Trophoblast cell (in vitro differentiated cells and primary cell): Measurements from ENCODE around the gene BRD1.
A peak's percentile ranks its signal among the peaks of the same experiment; 100 is the strongest.

Source experiments
- DNase-seq, 2 donors: peaks; one replicate each; pipeline ENCODE4 v3.0.0-alpha.2; 2016
- H2AFZ ChIP-seq: 2 replicates; pipeline ENCODE4 v1.6.1; 2013; ENCODE audit warnings: low read length, moderate library complexity, mild to moderate bottlenecking; ENCODE audit not compliant: insufficient read depth, poor library complexity
- H2AK5ac ChIP-seq: 2 replicates; pipeline ENCODE4 v1.6.1; 2013; ENCODE audit warnings: mild to moderate bottlenecking, low read length
- H2BK120ac ChIP-seq: 2 replicates; pipeline ENCODE4 v1.6.1; 2013; ENCODE audit warnings: low read length, mild to moderate bottlenecking, moderate library complexity; ENCODE audit not compliant: insufficient read depth, poor library complexity
- H2BK12ac ChIP-seq: 2 replicates; pipeline ENCODE4 v1.6.1; 2013; ENCODE audit warnings: mild to moderate bottlenecking, low read length, moderate library complexity
- H2BK5ac ChIP-seq: 2 replicates; pipeline ENCODE4 v1.6.1; 2013; ENCODE audit warnings: low read length, low read depth, moderate library complexity, mild to moderate bottlenecking; ENCODE audit not compliant: poor library complexity
- H3K14ac ChIP-seq: 2 replicates; pipeline ENCODE4 v1.6.1; 2013; ENCODE audit warnings: mild to moderate bottlenecking, low read length
- H3K18ac ChIP-seq: 2 replicates; pipeline ENCODE4 v1.6.1; 2013; ENCODE audit warnings: mild to moderate bottlenecking, low read length
- H3K23ac ChIP-seq: 2 replicates; pipeline ENCODE4 v1.6.1; 2013; ENCODE audit warnings: low read length
- H3K27ac ChIP-seq: 2 replicates; pipeline ENCODE4 v1.5.1; 2013; ENCODE audit warnings: low read depth, mild to moderate bottlenecking, inconsistent platforms, low read length, moderate library complexity
- H3K27me3 ChIP-seq: 2 replicates; pipeline ENCODE4 v1.6.1; 2013; ENCODE audit warnings: inconsistent platforms, mild to moderate bottlenecking, low read length, moderate library complexity; ENCODE audit not compliant: insufficient read depth
- H3K36me3 ChIP-seq, 2 experiments: 1 replicate in 1 of 2; 2 replicates in 1 of 2; pipeline ENCODE4 v1.6.1; 2013; ENCODE audit warnings: low read length in 2 of 2, mild to moderate bottlenecking in 2 of 2, moderate library complexity in 1 of 2; ENCODE audit not compliant: insufficient read depth in 2 of 2, control insufficient read depth in 1 of 2
- H3K4ac ChIP-seq: 2 replicates; pipeline ENCODE4 v1.6.1; 2013; ENCODE audit warnings: low read depth, mild to moderate bottlenecking, low read length, moderate library complexity
- H3K4me1 ChIP-seq, 2 experiments: 1 replicate in 1 of 2; 2 replicates in 1 of 2; pipeline ENCODE4 v1.6.1; 2013; ENCODE audit warnings: low read length in 2 of 2, mild to moderate bottlenecking in 2 of 2, moderate library complexity in 1 of 2; ENCODE audit not compliant: insufficient read depth in 2 of 2, control insufficient read depth in 1 of 2
- H3K4me2 ChIP-seq: 2 replicates; pipeline ENCODE4 v1.6.1; 2013; ENCODE audit warnings: inconsistent platforms, mild to moderate bottlenecking, low read length, moderate library complexity
- H3K4me3 ChIP-seq: 2 replicates; pipeline ENCODE4 v1.5.1; 2013; ENCODE audit warnings: mild to moderate bottlenecking, low read depth, low read length, inconsistent platforms
- H3K79me1 ChIP-seq: one replicate; pipeline ENCODE4 v1.6.1; 2013; ENCODE audit warnings: low read length
- H3K79me2 ChIP-seq: 2 replicates; pipeline ENCODE4 v1.6.1; 2013; ENCODE audit warnings: low read length, mild to moderate bottlenecking; ENCODE audit not compliant: control insufficient read depth, insufficient read depth, poor library complexity
- H3K9ac ChIP-seq: 2 replicates; pipeline ENCODE4 v1.6.1; 2013; ENCODE audit warnings: mild to moderate bottlenecking, low read length
- H3K9me3 ChIP-seq: 2 replicates; pipeline ENCODE4 v1.6.1; 2013; ENCODE audit warnings: low read depth, mild to moderate bottlenecking, control low read depth, inconsistent platforms, low read length; ENCODE audit not compliant: insufficient read depth
- H4K12ac ChIP-seq: 2 replicates; pipeline ENCODE4 v1.6.1; 2013; ENCODE audit warnings: low read depth, mild to moderate bottlenecking, low read length, moderate library complexity
- H4K8ac ChIP-seq: 2 replicates; pipeline ENCODE4 v1.6.1; 2013; ENCODE audit warnings: low read depth, mild to moderate bottlenecking, low read length, moderate library complexity
- H4K91ac ChIP-seq: one replicate; pipeline ENCODE4 v1.6.1; 2013; ENCODE audit warnings: low read depth, mild to moderate bottlenecking, low read length, moderate library complexity
- WGBS: extraction: QIAGEN DNeasy Blood & Tissue Kit; methylation state at CpG from one replicate; pipeline ENCODE4 v1.1.7; 2013; ENCODE audit warnings: missing lambda C conversion rate; ENCODE audit not compliant: insufficient read length, insufficient coverage; ENCODE audit errors: extremely low coverage; 5-methylcytosine and 5-hydroxymethylcytosine counted together

BRD1 gene

GRCh38 chr22:49736538-49736937, 91.1 kb downstream of the BRD1 start:
- Histone ChIP-seq H3K79me1 (no peaks in the 10 kb centered on the region), H2AFZ (no peak overlapping the region), H3K9ac (no peak overlapping the region), H2BK12ac (no peak overlapping the region), H2AK5ac (no peak overlapping the region), H3K4me1 (no peaks in the 10 kb centered on the region), H3K4me3 (no peak overlapping the region), H3K23ac (no peak overlapping the region), H3K4me2 (no peak overlapping the region), H2BK5ac (no peak overlapping the region), H3K27ac (no peak overlapping the region), H3K79me2 (no peaks in the 10 kb centered on the region), H4K91ac (no peak overlapping the region), H2BK120ac (no peak overlapping the region), H4K8ac (no peak overlapping the region), H3K18ac (no peak overlapping the region), H3K27me3 (no peaks in the 10 kb centered on the region), H3K4ac (no peak overlapping the region), H3K14ac (no peak overlapping the region), H4K12ac (no peak overlapping the region), H3K36me3 (no peaks in the 10 kb centered on the region), H3K9me3 (peaks cover 18% of the 10 kb centered on the region)
- no CpG with 5 or more reads among the region's 5 CpGs for WGBS
- DNase-seq = no peak

- Histone ChIP-seq H3K36me3 (no peaks in the 10 kb centered on the region), H3K79me1 (no peaks in the 10 kb centered on the region), H2BK12ac (no peak overlapping the region), H2AK5ac (no peak overlapping the region), H4K8ac (no peak overlapping the region), H2BK5ac (no peak overlapping the region), H4K12ac (no peak overlapping the region), H3K4ac (no peak overlapping the region), H3K18ac (no peak overlapping the region), H3K23ac (no peak overlapping the region), H3K9ac (no peak overlapping the region), H3K14ac (no peak overlapping the region), H2BK120ac (no peak overlapping the region), H3K27me3 (no peaks in the 10 kb centered on the region), H3K4me3 (no peak overlapping the region), H4K91ac (no peak overlapping the region), H2AFZ (no peak overlapping the region), H3K27ac (no peak overlapping the region), H3K9me3 (peaks cover 18% of the 10 kb centered on the region), H3K4me2 (no peak overlapping the region), H3K79me2 (no peaks in the 10 kb centered on the region), H3K4me1 (no peaks in the 10 kb centered on the region)
- no CpG with 5 or more reads among the region's 13 CpGs for WGBS
- DNase-seq = no peak
These were observed 91.7 kb downstream of the BRD1 start for GRCh38 chr22:49735901-49736421.

GRCh38 chr22:49735411-49735900, 92.2 kb downstream of the BRD1 start:
- Histone ChIP-seq H3K27me3 (no peaks in the 10 kb centered on the region), H2AK5ac (no peak overlapping the region), H3K36me3 (no peaks in the 10 kb centered on the region), H3K9me3 (peaks cover 18% of the 10 kb centered on the region), H3K27ac (no peak overlapping the region), H3K4me3 (no peak overlapping the region), H2BK5ac (no peak overlapping the region), H2BK12ac (no peak overlapping the region), H3K4ac (no peak overlapping the region), H3K4me1 (no peaks in the 10 kb centered on the region), H4K8ac (no peak overlapping the region), H3K18ac (no peak overlapping the region), H3K9ac (no peak overlapping the region), H3K79me1 (no peaks in the 10 kb centered on the region), H2BK120ac (no peak overlapping the region), H4K12ac (no peak overlapping the region), H3K4me2 (no peak overlapping the region), H4K91ac (no peak overlapping the region), H2AFZ (no peak overlapping the region), H3K23ac (no peak overlapping the region), H3K79me2 (no peaks in the 10 kb centered on the region), H3K14ac (no peak overlapping the region)
- WGBS = no CpG with 5 or more reads among the region's 16 CpGs
- DNase-seq = peak in 1 of 2 donors; percentile 40

- Histone ChIP-seq H3K14ac (no peak overlapping the region), H2AFZ (no peak overlapping the region), H3K9me3 (peaks cover 16% of the 10 kb centered on the region), H3K4me3 (no peak overlapping the region), H2AK5ac (no peak overlapping the region), H3K9ac (no peak overlapping the region), H3K27ac (no peak overlapping the region), H2BK120ac (no peak overlapping the region), H3K18ac (no peak overlapping the region), H3K36me3 (no peaks in the 10 kb centered on the region), H3K4ac (no peak overlapping the region), H3K27me3 (no peaks in the 10 kb centered on the region), H4K8ac (no peak overlapping the region), H3K79me2 (no peaks in the 10 kb centered on the region), H3K23ac (no peak overlapping the region), H3K4me1 (no peaks in the 10 kb centered on the region), H4K12ac (no peak overlapping the region), H4K91ac (no peak overlapping the region), H2BK12ac (no peak overlapping the region), H3K79me1 (no peaks in the 10 kb centered on the region), H3K4me2 (no peak overlapping the region), H2BK5ac (no peak overlapping the region)
- WGBS = no CpG with 5 or more reads among the region's 12 CpGs
- no peak for DNase-seq
These were observed 92.8 kb downstream of the BRD1 start for GRCh38 chr22:49734882-49735281.
